Measurements from ENCODE around the gene KRT76.

- TF ChIP-seq EZH2phosphoT487 (conservative IDR thresholded peaks at IDR 0.05; ENCODE audit: low read length): no peak
- TF ChIP-seq CTCF (IDR thresholded peaks at IDR 0.05; ENCODE audit: insufficient read depth, low read length, poor library complexity, severe bottlenecking): no peak
Observed at GRCh38 chr12:52820521-52820920, 43.4 kb upstream of the KRT76 start.
